Nephron (organoid): ENCODE data around the gene PLCB3.

Experiments used
- H3K27ac Mint-ChIP-seq, 3 experiments: 2 replicates each; pipeline ENCODE4 v1.8.0; 2020; ENCODE audit warnings: mixed read lengths in 3 of 3, mild to moderate bottlenecking in 2 of 3, moderate library complexity in 1 of 3
- H3K27me3 Mint-ChIP-seq: 2 replicates; pipeline ENCODE4 v1.8.0; 2021; ENCODE audit warnings: low read depth, mild to moderate bottlenecking, moderate library complexity, mixed read lengths
- H3K36me3 Mint-ChIP-seq: 2 replicates; pipeline ENCODE4 v1.8.0; 2020; ENCODE audit warnings: low read depth, mixed read lengths
- H3K4me1 Mint-ChIP-seq: 2 replicates; pipeline ENCODE4 v1.8.0; 2020; ENCODE audit warnings: mixed read lengths
- H3K4me3 Mint-ChIP-seq, 3 experiments: 2 replicates each; pipeline ENCODE4 v1.8.0; 2020; ENCODE audit warnings: mild to moderate bottlenecking in 3 of 3, mixed read lengths in 3 of 3, moderate library complexity in 2 of 3
- H3K9me3 Mint-ChIP-seq: 2 replicates; pipeline ENCODE4 v1.8.0; 2020; ENCODE audit warnings: mixed read lengths
- CTCF ChIP-seq, 3 experiments: fragments of 200-600 bp; sonication (generic); IDR thresholded peaks; one replicate each; pipeline ENCODE4 v1.5.0; 2021; ENCODE audit warnings: antibody characterized with exemption in 3 of 3; ENCODE audit not compliant: unreplicated experiment in 3 of 3

The PLCB3 gene

GRCh38 chr11:64317961-64318765, 66.8 kb downstream of the PLCB3 start, which contains the start of gene PRDX5:
TSS of gene PRDX5 (plus strand) at chr11:64318121. CDS start at chr11:64318216, 95 bp downstream.
- peak within 1 kb of the TSS; percentile 100 for H3K27ac Mint-ChIP-seq
- peaks cover 15% of the 10 kb centered on the region for H3K36me3 Mint-ChIP-seq
- H3K4me3 Mint-ChIP-seq: peak within 1 kb of the TSS; percentile 94 to 99 (median 96)
- TF ChIP-seq CTCF (IDR thresholded peaks at IDR 0.05; ENCODE audit: unreplicated experiment in 3 of 3): peak in 2 of 3 experiments; percentile 7 to 28
- H3K9me3 Mint-ChIP-seq: no peaks in the 10 kb centered on the region
- no peaks in the 10 kb centered on the region for H3K27me3 Mint-ChIP-seq
- peaks cover 16% of the 10 kb centered on the region for H3K4me1 Mint-ChIP-seq
